ENCODE results near the gene LRRC61. TPM values are rescaled to one million over a fixed set of nuclear protein-coding genes. Genes with fewer than 3 reads are reported as not detected.

LRRC61 gene
- total and polyA plus RNA-seq, 11 donors = 1.8 to 9.4 (median 4.6) TPM

DNA sequence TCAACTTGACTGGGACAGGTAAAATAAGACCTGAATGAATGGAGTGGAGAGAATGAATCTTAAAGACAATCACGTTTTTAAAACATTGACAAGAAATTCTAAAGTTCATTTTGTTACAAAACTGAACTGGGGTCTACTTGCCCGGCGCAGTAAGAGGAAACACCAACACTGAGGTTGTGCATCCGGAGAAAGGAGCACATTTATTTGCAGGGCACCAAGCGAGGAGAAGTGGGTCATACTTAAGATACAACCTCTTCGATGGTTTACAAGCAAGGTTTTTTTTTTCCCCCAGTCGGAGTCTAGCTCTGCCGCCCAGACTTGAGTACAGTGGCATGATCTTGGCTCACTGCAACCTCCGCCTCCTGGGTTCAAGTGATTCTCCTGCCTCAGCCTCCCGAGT, 42.0 kb downstream of the LRRC61 start:
- no peak for DNase-seq
- TF ChIP-seq CTCF (IDR thresholded peaks at IDR 0.05) (no peak), POLR2A (IDR thresholded peaks at IDR 0.05) (no peak)
- no peaks in the 10 kb centered on the region for H3K27me3 ChIP-seq
- no peak overlapping the region for H3K4me3 ChIP-seq
- 90 to 95% (median 91%) methylated on average over 10 of the region's 10 CpGs for WGBS, 4 donors
- peak overlapping the region in 1 of 12 donors; percentile 33 for H3K27ac ChIP-seq
- ATAC-seq = no peak
- H3K9me3 ChIP-seq = no peaks in the 10 kb centered on the region
- intact Hi-C loops (cut with DNase I) = loop anchor here in 5 of 10 donors (5.0 kb wide), 4 partner anchors 37 to 662 kb away; partner anchors contain the start of gene ABCB8 (in 1 of the 5)
- H3K36me3 ChIP-seq = peaks cover 0 to 4% (median 0%) of the 10 kb centered on the region in 9 donors
- peaks cover 2 to 41% (median 18%) of the 10 kb centered on the region in 12 donors for H3K4me1 ChIP-seq

- peak overlapping the region in 1 of 12 donors; percentile 33 for H3K27ac ChIP-seq
- H3K4me1 ChIP-seq = peaks cover 2 to 47% (median 22%) of the 10 kb centered on the region in 12 donors
- no peak for DNase-seq
- TF ChIP-seq POLR2A (IDR thresholded peaks at IDR 0.05) = no peak
- no peak for TF ChIP-seq CTCF (IDR thresholded peaks at IDR 0.05)
- intact Hi-C loops (cut with DNase I) = loop anchor here in 5 of 10 donors (5.0 kb wide), 4 partner anchors 36 to 661 kb away; partner anchors contain the start of gene ABCB8 (in 1 of the 5)
- 84 to 93% (median 89%) methylated on average over 5 of the region's 5 CpGs for WGBS, 4 donors
- no peaks in the 10 kb centered on the region for H3K27me3 ChIP-seq
- no peaks in the 10 kb centered on the region for H3K9me3 ChIP-seq
- peaks cover 0 to 9% (median 3%) of the 10 kb centered on the region in 9 donors for H3K36me3 ChIP-seq
- no peak overlapping the region for H3K4me3 ChIP-seq
- no peak for ATAC-seq
These were observed 42.7 kb downstream of the LRRC61 start for GRCh38 chr7:150365673-150366398.

- peaks cover 2 to 48% (median 24%) of the 10 kb centered on the region in 12 donors for H3K4me1 ChIP-seq
- H3K36me3 ChIP-seq = peaks cover 0 to 26% (median 22%) of the 10 kb centered on the region in 9 donors
- peak overlapping the region; percentile 64 to 97 (median 90) for H3K4me3 ChIP-seq
- TF ChIP-seq CTCF (IDR thresholded peaks at IDR 0.05) (no peak), POLR2A (IDR thresholded peaks at IDR 0.05) (no peak)
- H3K27me3 ChIP-seq = no peaks in the 10 kb centered on the region
- intact Hi-C loops (cut with DNase I) = loop anchor here in 6 of 10 donors (1.0 to 5.0 kb wide), 6 partner anchors 35 to 660 kb away; partner anchors contain the start of gene ABCB8 (in 1 of the 6)
- WGBS, 4 donors = 60 to 66% (median 63%) methylated on average over 8 of the region's 8 CpGs
- H3K27ac ChIP-seq = peak overlapping the region; percentile 90 to 99 (median 97)
- DNase-seq (no peak), ATAC-seq (no peak)
- no peaks in the 10 kb centered on the region for H3K9me3 ChIP-seq
These were observed 44.5 kb downstream of the LRRC61 start for GRCh38 chr7:150367677-150368095.
